ENCODE measurements around the gene INSIG1.

The INSIG1 gene

GRCh38 chr7:155297517-155298287 lies at the start of gene INSIG1:
Gene INSIG1, plus strand, starts transcription at chr7:155297878. Its CDS starts 408 bp downstream, at chr7:155298286.
- DNase-seq, result peak; percentile 83 to 96

DNA sequence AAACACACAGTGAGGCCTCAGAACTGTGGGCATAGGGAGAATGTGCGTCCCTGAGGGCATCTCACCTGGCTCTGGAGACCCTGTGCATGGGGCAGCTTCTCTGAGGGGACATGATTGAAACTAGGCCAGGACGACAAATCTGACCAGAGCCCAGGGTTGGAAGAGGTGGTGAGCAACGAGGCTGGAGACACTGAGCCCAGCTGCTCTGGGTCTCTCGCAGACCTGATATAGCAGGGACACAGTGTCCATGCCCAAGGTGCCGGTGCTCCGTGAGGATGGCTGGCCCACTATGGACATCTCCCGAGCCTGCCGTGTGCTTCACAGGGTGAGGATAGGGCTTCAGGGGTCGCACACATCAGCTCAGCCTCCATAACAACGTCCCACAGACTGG lies 49.3 kb upstream of the INSIG1 start:
- no peak for DNase-seq

GRCh38 chr7:155251831-155252230 lies 45.8 kb upstream of the INSIG1 start:
- no peak for DNase-seq

DNA sequence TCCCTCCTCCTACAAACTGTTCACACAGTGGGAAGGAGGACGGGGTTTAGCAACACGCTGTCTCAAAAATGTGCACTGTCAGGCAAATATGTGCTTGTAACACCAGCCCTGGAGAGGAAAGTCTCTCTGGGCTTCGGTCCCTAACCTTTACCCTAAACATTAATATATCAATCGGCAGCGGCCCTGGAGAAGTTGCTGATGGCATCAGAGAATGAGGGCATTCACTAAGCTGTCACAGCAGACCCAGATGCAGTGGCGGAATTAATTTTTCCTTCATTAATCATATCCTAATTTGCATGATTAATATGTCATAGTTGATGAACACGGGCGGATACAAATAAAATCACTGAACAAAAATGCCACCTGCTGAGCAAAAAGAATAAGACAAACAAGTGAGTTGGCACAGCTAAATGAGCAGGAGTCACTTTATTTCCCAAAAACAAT lies 45.2 kb upstream of the INSIG1 start:
- DNase-seq, result no peak

- no peak for DNase-seq
Observed at GRCh38 chr7:155252892-155253501, 44.7 kb upstream of the INSIG1 start.

- DNase-seq, result no peak
Observed at GRCh38 chr7:155254018-155254417, 43.7 kb upstream of the INSIG1 start.

DNA sequence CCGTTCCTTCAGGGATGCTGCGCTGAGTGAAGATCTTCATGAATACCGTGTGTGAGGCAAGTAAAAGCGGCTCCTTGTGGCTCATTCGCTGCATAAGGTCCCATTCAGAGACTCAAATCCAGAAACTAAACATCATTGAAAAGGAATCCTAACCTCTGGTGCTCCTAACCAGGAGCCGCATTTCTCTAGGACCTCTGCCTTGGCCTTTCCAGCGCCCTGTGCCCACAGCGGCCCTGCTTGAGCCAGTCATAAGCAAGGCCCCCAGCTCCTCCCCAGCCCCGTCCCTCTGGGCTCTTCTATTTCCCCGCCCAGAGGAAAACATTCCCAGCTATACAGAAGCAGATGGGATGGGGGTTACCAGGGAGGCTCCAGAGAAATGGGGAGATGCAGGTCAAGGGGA lies 42.6 kb upstream of the INSIG1 start:
- DNase-seq, result no peak

DNA sequence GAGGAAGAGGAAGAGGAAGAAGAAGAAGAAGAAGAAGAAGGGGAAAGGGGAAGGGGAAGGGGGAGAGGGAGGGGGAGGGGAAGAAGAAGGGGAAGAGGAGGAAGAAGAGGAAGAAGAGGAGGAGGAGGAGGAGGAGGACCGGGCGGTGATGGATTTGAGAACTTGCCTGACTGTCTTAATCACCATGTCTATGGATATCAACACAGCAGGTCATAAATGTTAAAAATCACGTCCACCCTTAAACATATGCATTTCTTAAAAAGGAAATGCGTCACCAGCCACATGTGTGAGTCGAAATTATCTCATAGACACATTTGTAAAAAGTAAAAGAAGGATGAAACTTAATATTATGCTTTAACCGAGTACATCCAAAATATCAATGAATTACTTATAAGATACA lies 42.1 kb upstream of the INSIG1 start:
- DNase-seq, result no peak

GRCh38 chr7:155256081-155256760 lies 41.5 kb upstream of the INSIG1 start:
- no peak for DNase-seq

GRCh38 chr7:155256761-155257481 lies 40.8 kb upstream of the INSIG1 start:
- no peak for DNase-seq

GRCh38 chr7:155257482-155258225 lies 40.0 kb upstream of the INSIG1 start:
- peak in 1 of 2 experiments; percentile 43 for DNase-seq

- no peak for DNase-seq
Observed at GRCh38 chr7:155258226-155258560, 39.5 kb upstream of the INSIG1 start.

- no peak for DNase-seq
Observed at GRCh38 chr7:155259866-155260497, 37.7 kb upstream of the INSIG1 start.

DNA sequence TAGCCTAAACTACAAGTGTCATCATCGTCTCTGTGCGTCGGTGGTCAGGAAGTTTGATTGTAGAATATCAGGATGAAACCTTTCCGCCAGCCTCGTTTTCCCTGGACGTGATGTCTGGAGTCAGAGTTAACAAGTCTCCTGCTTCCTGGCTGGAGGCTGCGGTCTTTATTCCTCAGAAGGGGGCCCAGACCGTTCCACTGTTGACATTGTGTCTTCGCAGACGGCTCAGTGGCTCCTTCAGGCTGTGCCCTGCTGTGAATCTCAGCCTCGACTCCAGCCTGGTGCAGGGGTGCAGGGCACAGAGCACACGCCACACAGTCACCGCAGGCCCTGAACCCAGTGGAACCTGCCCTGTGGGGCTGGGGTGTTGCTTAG lies 37.2 kb upstream of the INSIG1 start:
- no peak for DNase-seq

DNA sequence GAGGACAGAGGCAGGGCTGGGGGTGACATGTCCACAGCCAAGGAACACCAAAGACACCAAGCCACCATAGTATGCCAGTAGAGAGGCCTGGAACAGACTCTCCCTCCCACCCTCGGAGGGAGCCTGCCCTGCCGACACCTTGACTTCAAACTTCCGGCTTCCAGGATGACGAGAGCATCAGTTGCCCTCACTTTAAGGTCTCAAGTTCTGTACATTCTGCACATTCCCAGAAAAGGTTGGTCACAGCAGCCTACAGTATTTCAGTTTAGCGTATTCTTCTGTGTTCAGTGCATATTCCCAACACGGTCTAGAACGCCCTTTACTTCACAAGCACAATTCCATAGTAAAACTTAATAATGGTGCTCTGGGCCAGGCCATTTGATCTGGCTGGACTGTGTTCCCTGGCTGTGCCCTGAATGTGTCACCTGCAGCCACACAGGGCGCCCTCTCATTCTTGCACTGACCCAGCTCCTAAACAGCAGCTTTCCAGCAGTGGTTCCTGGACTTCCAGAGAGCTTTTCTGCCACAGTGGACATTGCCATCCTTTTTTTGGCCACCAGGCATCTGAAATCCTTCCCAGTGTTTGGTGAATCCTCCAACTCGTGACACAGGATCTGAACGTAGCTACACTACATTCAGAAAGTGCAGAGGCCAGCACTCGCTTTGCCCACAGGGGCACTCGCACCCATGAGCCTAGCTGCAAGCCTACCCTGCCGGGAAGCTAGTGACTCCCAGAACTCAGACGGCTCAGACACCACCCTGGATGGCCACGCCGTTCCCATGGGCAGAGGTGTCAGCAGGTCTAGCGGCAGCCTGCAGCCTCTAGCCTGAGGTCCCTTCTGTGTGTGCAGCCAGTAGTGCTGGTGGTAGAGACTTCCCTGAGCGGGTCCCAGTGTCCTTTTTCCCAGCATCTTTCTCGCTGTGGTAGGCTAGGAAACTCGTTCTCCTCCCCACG lies 36.4 kb upstream of the INSIG1 start:
- DNase-seq, result no peak

- no peak for DNase-seq
Observed at GRCh38 chr7:155262031-155262430, 35.6 kb upstream of the INSIG1 start.

DNA sequence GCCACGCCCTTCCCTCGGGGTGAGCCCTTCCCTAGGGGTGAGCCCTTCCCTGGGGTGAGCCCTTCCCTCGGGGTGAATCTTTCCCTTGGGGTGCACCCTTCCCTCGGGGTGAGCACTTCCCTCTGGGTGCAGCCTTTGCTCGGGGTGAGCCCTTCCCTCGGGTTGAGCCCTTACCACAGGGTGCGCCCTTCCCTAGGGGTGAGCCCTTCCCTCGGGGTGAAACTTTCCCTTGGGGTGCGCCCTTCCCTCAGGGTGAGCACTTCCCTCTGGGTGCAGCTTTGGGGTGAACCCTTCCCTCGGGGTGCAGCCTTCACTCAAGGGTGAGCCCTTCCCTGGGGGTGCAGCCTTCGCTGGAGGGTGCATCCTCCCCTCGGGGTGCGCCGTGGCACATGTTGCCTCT lies 34.6 kb upstream of the INSIG1 start:
- DNase-seq, result no peak

- DNase-seq, result no peak
Observed at GRCh38 chr7:155263581-155264143, 34.0 kb upstream of the INSIG1 start.

GRCh38 chr7:155265144-155265543 lies 32.5 kb upstream of the INSIG1 start:
- DNase-seq, result no peak

GRCh38 chr7:155265961-155266360 lies 31.7 kb upstream of the INSIG1 start:
- DNase-seq, result no peak

DNA sequence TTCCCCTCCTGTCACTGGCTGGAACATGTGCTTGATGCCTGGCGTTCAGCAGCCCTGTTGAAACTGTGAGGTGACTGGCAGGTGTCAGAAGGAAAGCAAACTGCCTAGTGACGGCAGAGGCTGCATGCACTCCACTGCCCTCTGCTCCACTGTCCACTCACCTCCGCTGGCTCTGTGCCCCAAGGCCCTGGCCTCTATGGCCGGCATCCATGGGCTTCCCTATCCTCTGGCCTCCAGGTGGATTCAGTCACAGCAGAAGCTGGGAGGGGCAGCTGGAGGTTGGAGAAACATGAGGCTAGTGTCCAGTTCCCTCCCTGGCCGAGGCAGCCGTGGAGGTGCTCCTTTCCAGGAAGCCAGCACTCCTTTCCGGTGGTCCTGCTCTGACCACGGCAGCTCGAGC lies 31.2 kb upstream of the INSIG1 start:
- no peak for DNase-seq

Data from NCI-H446 (cell line).